Mucosa of descending colon (tissue), 3 donors: ENCODE data around the gene TLL1. TPM values are rescaled to one million over a fixed set of nuclear protein-coding genes. Genes with fewer than 3 reads are reported as not detected.

Source experiments
- ATAC-seq: fragments of 200-7000 bp; cut with Tn5 transposase; one replicate; pipeline ENCODE4 v1.9.1; 2020; ENCODE audit warnings: mild to moderate bottlenecking, moderate library complexity
- DNase-seq, 3 donors: peaks; one replicate each; pipeline ENCODE4 v3.0.0-alpha.2; 2020
- H3K36me3 ChIP-seq: fragments of 200-600 bp; one replicate; pipeline ENCODE4 v1.8.0; 2021; ENCODE audit warnings: low read depth, mild to moderate bottlenecking
- H3K4me1 ChIP-seq: fragments of 200-600 bp; one replicate; pipeline ENCODE4 v1.8.0; 2021; ENCODE audit warnings: low read depth, mild to moderate bottlenecking
- H3K4me3 ChIP-seq: fragments of 200-600 bp; one replicate; pipeline ENCODE4 v1.8.0; 2021; ENCODE audit warnings: mild to moderate bottlenecking
- H3K9me3 ChIP-seq: fragments of 200-600 bp; one replicate; pipeline ENCODE4 v1.8.0; 2021; ENCODE audit warnings: mild to moderate bottlenecking
- CTCF ChIP-seq: fragments of 200-600 bp; IDR thresholded peaks from one replicate; pipeline ENCODE4 v1.8.0; 2022; ENCODE audit warnings: antibody characterized with exemption, mild to moderate bottlenecking
- intact Hi-C, 2 donors: fragments of 100-400 bp; cut with DNase I in 1 of 2; cut with micrococcal nuclease in 1 of 2; formaldehyde crosslinking; loops; one replicate each; pipeline versions ENCODE4 v1.11.0 to v1.11.1; 2022; cut with DNase I, micrococcal nuclease
- total RNA-seq, 3 donors: library from RNA; stranded (reverse); fragmentation: NEBNext Ultra II Directional in 2 of 3; extraction: Animal tissue kit (Norgen Biotek cat#: 25700) in 2 of 3; gene quantifications; one replicate each; pipeline versions ENCODE4 v1.2.1 to v1.2.4, GENCODE V29; 2021 to 2023
- donor health status: DM: no; HTN: no; CAD: no; lungs with moderate emphysema.
- donor health status: DM: no; HTN: no; CAD: no.
- donor health status: DM: no; HTN: yes; CAD: no.

TLL1 gene
- total RNA-seq, 3 donors from 2014 or later = 2.4 to 4.8 (median 2.5) TPM

GRCh38 chr4:165953181-165953580 is 80.1 kb downstream of the TLL1 start:
- no peak for TF ChIP-seq CTCF
- Histone ChIP-seq H3K9me3 (peaks cover 5% of the 10 kb centered on the region), H3K4me1 (no peaks in the 10 kb centered on the region), H3K36me3 (no peaks in the 10 kb centered on the region), H3K4me3 (no peak overlapping the region)
- no peak for ATAC-seq
- intact Hi-C loops = no loop called here
- no peak for DNase-seq

GRCh38 chr4:165963621-165964020 is 90.6 kb downstream of the TLL1 start:
- TF ChIP-seq CTCF = no peak
- intact Hi-C loops = no loop called here
- H3K4me1 ChIP-seq = no peaks in the 10 kb centered on the region
- H3K4me3 ChIP-seq = no peak overlapping the region
- no peaks in the 10 kb centered on the region for H3K36me3 ChIP-seq
- H3K9me3 ChIP-seq = peaks cover 10% of the 10 kb centered on the region
- DNase-seq = no peak
- ATAC-seq = no peak

GRCh38 chr4:165964591-165964990 is 91.6 kb downstream of the TLL1 start:
- DNase-seq (no peak), ATAC-seq (no peak)
- TF ChIP-seq CTCF = no peak
- Histone ChIP-seq H3K4me1 (no peaks in the 10 kb centered on the region), H3K4me3 (no peak overlapping the region), H3K36me3 (no peaks in the 10 kb centered on the region), H3K9me3 (peaks cover 10% of the 10 kb centered on the region)
- intact Hi-C loops = no loop called here

GRCh38 chr4:165965503-165965902 is 92.5 kb downstream of the TLL1 start:
- ATAC-seq = no peak
- Histone ChIP-seq H3K36me3 (no peaks in the 10 kb centered on the region), H3K4me1 (no peaks in the 10 kb centered on the region), H3K9me3 (peaks cover 10% of the 10 kb centered on the region), H3K4me3 (no peak overlapping the region)
- intact Hi-C loops = no loop called here
- DNase-seq = no peak
- TF ChIP-seq CTCF = no peak

GRCh38 chr4:165966833-165967232 is 93.8 kb downstream of the TLL1 start:
- Histone ChIP-seq H3K9me3 (peaks cover 10% of the 10 kb centered on the region), H3K4me3 (no peak overlapping the region), H3K36me3 (no peaks in the 10 kb centered on the region), H3K4me1 (no peaks in the 10 kb centered on the region)
- no peak for TF ChIP-seq CTCF
- intact Hi-C loops = no loop called here
- no peak for ATAC-seq
- DNase-seq = no peak

GRCh38 chr4:165967486-165967885 is 94.4 kb downstream of the TLL1 start:
- intact Hi-C loops = no loop called here
- Histone ChIP-seq H3K9me3 (peaks cover 10% of the 10 kb centered on the region), H3K36me3 (no peaks in the 10 kb centered on the region), H3K4me3 (no peak overlapping the region), H3K4me1 (no peaks in the 10 kb centered on the region)
- no peak for DNase-seq
- TF ChIP-seq CTCF = no peak
- ATAC-seq = no peak
